Ammon's horn (tissue), 1 donor: ENCODE data around the gene HOXB2.

ENCODE experiments used
- DNase-seq: peaks from one replicate; pipeline ENCODE4 v3.0.0-alpha.2; 2016; ENCODE audit warnings: low spot score

HOXB2 gene

DNA sequence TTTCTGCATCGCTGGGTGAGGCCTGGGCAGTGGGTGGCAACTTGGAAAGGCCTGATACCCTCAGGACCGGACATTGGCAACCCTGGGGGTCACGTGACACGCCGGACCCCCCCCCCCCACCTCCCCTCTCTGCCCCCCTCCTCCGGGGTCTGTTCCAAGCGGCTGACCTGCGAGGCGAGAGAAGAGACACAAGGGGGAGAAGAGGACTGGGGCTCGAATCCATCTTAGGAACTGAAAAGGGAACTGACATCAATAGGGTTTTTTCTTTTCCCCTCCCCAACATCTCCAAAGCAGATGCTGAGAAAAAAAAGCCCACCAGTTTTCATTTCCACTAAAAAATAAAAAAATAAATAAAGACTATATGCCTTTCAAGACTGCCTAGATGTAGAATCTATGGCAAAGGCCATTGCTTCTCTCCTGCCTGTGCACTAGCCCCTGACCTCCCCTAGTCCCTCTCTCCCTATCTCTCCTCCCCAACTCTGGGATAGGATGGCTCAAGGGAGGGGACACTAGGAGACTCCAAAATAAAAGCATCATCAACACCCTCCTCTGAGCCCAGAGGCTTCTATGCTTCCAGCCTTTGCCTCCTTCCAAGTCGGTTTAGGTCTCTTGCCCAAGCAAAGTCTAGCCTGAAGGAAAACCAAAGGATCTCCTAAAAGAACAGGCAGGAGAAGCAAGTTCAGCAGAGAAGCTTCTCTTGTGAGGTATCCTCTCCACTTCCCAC, 7.7 kb upstream of the HOXB2 start:
- no peak for DNase-seq

DNA sequence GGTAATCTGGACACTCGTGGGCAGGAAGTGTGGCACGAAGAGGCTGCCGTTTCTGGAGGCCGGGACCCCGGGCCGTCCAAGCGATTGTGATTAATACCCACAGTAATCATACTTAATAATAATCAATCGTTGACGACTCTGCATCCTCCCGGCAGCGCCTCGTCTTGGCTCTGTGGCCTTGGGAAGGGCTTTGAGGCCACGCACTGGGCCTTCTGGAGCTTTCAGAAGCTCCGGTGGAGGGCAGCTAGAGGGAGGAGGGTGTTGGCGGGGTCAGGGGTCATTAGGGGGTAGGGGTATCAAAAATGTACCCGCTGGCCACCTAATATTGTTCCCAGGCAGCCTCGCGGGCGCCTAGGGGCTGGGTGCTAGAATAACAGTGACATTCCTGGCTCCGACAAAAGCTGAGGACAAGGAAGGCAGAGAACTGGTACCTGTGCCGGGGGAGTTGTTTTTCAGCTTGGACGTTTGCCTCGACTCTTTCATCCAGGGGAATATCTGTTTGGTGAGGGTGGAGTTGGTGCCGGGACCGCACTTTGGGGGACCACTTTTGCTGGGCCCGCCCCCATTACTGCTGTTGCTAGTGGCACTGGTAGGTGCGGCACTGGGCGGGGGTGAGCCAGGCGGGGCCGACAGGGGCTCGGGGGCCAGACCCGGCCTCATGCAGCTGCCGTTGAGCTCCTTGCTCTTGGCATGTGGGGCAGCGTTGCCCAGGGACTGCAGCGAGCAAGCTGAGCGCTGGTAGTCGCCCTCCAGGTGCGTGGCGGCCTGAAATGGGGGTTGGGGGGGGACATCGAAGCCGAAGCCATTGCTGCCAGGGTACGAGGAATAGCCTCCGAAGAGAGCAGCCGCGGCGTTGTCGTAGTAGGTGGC, 6.9 kb upstream of the HOXB2 start:
- no peak for DNase-seq

GRCh38 chr17:48551214-48551555, 6.3 kb upstream of the HOXB2 start:
- DNase-seq: no peak

GRCh38 chr17:48550502-48551213, 5.7 kb upstream of the HOXB2 start:
- DNase-seq: no peak

DNA sequence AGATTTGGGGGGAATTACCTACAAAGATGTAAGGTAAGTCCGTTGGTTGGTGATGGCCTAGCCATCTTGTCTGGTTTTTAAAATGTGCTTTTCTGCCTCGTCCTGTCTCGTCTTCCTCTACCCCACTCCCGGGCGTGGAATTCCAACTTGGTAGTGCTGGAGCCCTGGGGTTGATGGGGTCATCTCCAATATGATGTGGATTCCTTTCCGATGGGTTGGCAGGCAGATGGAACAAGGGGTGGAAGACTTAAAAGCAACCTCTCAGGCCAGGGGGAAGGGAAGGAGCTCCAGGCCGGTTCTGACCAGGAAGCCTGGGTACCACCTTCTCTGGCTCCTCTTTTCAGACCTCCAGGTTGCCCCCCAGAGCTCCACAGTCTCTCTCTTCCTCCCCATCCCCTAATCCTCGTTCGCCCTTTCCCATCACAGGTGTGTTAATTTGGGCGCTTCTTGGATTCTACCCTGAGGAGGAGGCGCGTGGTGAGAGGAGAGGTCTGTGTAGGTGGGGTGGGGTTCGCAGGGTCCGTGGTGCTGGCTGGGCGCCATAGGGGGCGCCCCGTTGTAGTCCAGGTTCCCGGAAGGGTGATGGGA, 5.1 kb upstream of the HOXB2 start:
- no peak for DNase-seq

DNA sequence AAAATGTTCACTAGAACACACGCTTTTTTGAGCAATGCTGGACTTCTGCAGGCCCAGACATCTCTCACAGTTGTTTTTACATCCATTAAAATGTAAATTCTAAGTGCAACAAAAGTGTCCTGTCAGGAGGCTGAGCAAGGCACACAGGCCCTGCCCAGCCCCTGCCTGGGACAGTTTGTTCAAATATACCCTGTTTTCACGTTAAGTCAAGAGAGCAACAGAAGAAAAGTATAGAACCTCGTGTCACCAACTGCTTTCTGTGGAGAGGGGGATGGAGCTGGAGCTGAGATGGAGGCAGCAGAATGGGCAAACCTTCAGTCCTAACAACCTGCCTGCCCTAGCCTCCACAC, 4.3 kb upstream of the HOXB2 start:
- no peak for DNase-seq

DNA sequence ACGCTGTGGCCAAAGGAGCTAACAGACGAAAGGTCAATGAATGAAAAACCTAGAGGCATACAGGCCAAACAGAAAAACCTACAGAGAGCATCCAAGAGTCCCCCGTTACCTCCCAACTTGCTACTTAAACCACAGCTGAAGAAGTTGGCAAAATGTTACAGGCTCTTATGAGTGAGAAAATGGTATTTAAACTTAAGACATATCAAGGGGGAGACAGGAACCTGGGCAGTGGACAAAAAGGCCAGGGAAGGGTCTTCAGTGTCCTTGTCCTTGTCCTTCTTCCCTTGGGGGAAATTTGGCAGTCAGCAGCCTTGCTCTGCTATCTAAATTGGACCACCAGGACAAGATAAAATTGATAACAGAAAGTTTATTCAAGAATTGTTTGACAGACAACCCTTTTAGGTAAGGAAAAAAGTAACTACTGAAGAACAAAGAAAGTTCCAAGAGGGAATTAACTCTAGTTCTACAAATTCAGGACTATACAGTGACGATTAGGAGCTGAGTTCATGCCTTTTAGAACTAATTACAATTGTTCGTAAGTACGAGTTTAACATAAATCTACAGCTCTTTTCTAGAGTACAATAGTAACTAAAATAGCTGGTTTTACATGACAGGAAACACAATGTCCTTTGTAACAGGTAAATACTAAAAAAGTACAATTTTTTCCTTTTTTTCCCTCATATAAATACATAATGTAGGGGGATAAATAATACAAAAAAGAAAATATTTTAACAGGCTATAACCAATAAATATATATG, 3.8 kb upstream of the HOXB2 start:
- no peak for DNase-seq

- no peak for DNase-seq
These were observed 3.1 kb upstream of the HOXB2 start for GRCh38 chr17:48547808-48548522.

- DNase-seq: no peak
These were observed 2.3 kb upstream of the HOXB2 start for GRCh38 chr17:48546924-48547807.

DNA sequence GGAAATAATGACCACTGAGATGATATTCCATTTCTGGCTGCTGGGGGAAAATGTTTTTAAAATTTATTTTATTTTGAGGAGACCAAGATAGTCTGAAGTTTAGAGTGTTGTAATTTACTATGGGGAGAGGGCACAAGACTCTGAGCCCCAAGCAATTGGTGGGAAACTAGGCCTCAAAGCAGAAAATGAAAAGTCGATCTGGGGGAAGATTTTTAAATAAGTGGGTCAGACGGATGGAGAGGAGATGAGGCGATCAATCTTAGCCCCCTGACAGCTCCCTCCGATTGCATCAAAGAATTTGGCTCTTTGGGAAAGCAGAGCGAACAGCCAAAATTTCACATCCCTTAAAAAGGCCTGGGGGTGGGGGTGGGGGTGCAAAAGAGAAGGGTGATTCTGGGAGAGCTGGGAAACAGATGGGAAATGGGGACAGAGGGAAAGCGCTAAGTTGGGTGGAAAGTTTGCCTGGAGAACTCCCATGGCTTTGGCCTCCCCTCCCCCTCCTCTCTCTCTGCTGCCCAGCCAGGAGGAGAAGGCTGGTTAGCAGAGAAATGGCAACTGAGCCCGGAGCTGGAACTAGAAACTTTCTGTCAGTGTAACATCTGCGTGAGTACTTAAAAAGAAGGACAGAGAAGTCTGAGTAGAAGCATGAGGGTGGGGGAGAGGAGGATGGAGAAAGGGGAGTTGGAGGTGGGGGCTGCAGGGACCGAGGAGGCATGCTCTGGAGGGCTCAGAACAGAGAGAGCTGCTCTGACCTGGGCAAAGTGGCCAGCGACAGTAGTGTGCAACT, 1.4 kb upstream of the HOXB2 start:
- no peak for DNase-seq

- DNase-seq: no peak
These were observed 630 bp upstream of the HOXB2 start for GRCh38 chr17:48545539-48545938.

DNA sequence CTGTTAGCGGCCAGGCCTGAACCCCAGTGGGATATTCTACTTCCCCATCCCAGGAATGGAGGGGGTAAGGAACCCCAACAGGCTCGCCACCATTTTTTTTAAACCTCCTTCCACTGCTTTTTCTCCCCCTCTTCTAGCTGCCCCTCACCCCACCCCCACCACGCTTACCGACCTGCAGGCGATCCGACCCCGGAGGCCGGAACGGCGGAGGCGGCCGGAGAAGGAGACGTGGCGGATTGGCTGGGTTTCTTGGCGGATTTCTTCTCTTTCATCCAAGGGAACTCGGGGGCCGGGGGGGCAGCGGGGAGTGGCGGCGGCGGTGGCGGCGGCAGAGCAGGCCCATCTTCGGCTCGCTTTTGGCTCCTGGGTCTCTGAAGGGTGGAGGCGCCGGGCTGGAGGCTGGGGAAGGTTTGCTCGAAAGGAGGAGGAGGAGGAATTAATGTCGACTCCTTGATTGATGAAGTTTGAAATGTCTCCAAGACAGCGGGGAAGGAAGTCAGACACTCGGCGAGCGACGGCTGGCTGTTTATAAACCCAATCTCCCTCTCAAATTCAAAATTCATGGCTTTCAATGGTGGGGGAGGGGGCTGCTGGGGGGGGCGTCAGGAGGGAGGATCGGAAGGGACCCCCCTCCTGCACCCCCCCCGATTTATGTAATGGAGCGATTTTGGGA, 424 bp downstream of the HOXB2 start:
- no peak for DNase-seq

DNA sequence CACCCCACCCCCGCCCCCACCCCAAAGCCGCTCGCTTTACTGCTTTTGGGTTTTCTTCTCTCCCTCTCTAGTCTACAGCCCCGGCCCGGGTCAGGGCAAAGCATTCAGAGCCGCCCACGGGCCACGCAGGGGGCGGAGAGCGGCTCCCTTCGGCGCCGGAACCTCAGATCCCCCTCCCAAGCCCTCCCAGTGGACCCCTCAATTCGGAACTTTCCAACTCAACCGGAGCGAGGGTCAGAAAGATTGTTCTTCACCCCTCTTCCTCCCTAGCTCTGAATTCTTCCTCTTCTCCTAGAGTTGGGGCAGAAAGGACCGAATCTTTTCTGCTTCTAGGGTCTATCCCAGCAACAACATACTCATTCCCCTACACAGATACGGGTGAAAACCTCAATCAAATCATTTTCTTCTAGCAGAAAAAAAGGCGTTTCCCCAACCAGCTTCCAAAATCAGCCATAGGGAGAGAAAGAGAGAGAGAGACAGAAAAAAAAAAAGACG, 1.0 kb downstream of the HOXB2 start:
- DNase-seq: no peak

GRCh38 chr17:48543107-48543853, 1.6 kb downstream of the HOXB2 start:
- DNase-seq: no peak

- no peak for DNase-seq
These were observed 2.2 kb downstream of the HOXB2 start for GRCh38 chr17:48542698-48543106.

DNA sequence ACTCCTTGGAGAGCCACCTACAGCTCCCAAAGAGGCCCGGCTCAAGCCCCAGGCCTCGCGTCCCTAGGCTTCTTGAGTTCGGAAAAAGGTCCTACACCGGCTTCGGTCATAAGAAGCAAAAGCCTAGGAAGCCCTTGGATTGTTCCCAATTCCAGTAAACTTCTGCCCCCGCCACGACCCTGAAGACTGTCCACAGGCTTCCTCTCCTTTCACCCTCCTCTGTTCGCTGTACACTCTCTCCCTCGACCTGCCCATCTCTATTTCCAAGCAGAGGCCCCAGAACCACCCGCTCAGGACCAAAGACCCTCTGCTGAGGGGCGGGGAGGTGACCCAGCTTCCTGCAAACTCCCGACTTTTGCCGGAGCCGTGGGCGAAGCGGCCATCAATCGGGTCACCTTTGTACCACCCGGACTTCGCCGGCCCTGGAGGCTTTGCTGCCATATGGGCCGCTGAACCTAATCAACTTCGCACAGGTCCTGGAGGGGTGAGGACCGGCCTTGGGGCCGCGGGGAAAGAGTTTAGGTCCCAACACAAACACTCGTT, 2.7 kb downstream of the HOXB2 start:
- DNase-seq: no peak

- DNase-seq: no peak
These were observed 3.3 kb downstream of the HOXB2 start for GRCh38 chr17:48541577-48542113.
